Gastroesophageal sphincter (tissue), 4 donors: ENCODE measurements around the gene KRT222. TPM values are rescaled to one million over a fixed set of nuclear protein-coding genes. Genes with fewer than 3 reads are reported as not detected.

Source experiments
- ATAC-seq: fragments of 150-250 bp; one replicate; pipeline ENCODE4 v1.9.1; 2016; ENCODE audit warnings: mild to moderate bottlenecking, moderate library complexity
- H3K27ac ChIP-seq, 4 donors: fragments of 200-600 bp; sonication (generic) in 3 of 4; 1 replicate in 3 of 4; 2 replicates in 1 of 4; pipeline ENCODE4 v1.5.1; 2016 to 2019
- H3K27me3 ChIP-seq: fragments of 200-600 bp; sonication (generic); one replicate; pipeline ENCODE4 v1.5.1; 2019
- H3K36me3 ChIP-seq, 2 donors: fragments of 200-600 bp; sonication (generic); one replicate each; pipeline ENCODE4 v1.5.1; 2019; ENCODE audit warnings: control low read depth in 1 of 2
- H3K4me1 ChIP-seq, 3 donors: fragments of 200-600 bp; sonication (generic); 1 replicate in 2 of 3; 2 replicates in 1 of 3; pipeline ENCODE4 v1.5.1; 2016 to 2019; ENCODE audit warnings: control low read depth in 2 of 3
- H3K4me3 ChIP-seq, 2 donors: fragments of 200-600 bp; sonication (generic); one replicate each; pipeline ENCODE4 v1.5.1; 2019; ENCODE audit warnings: mild to moderate bottlenecking in 1 of 2, moderate library complexity in 1 of 2
- H3K9me3 ChIP-seq, 3 donors: fragments of 200-600 bp; sonication (generic); one replicate each; pipeline ENCODE4 v1.5.1; 2017 to 2019; ENCODE audit warnings: control low read depth in 2 of 3
- CTCF ChIP-seq, 4 experiments: fragments of 200-600 bp in 2 of 4; fragments of 450-650 bp in 2 of 4; sonication (generic) in 1 of 4; IDR thresholded peaks; one replicate each; pipeline ENCODE4 v1.5.1; 2017 to 2019; ENCODE audit warnings: antibody characterized with exemption in 4 of 4, mild to moderate bottlenecking in 2 of 4, moderate library complexity in 2 of 4
- EP300 ChIP-seq: sonication (generic); formaldehyde crosslinking; IDR thresholded peaks from one replicate; pipeline ENCODE4 v1.6.1; 2017; ENCODE audit warnings: antibody characterized with exemption, mild to moderate bottlenecking
- POLR2A ChIP-seq, 2 donors: fragments of 450-650 bp; IDR thresholded peaks; one replicate each; pipeline ENCODE4 v1.6.1; 2017; ENCODE audit warnings: antibody characterized with exemption in 2 of 2, mild to moderate bottlenecking in 2 of 2, moderate library complexity in 1 of 2
- POLR2AphosphoS5 ChIP-seq: sonication (generic); formaldehyde crosslinking; IDR thresholded peaks from one replicate; pipeline ENCODE4 v1.6.1; 2017; ENCODE audit warnings: antibody characterized with exemption
- WGBS, 2 donors: methylation state at CpG; one replicate each; pipeline ENCODE4 v1.1.5; 2018; ENCODE audit warnings: low coverage in 1 of 2; 5-methylcytosine and 5-hydroxymethylcytosine counted together
- total RNA-seq, 4 donors: library from RNA; depleted of rRNA; stranded (reverse); fragments of >200 nt; gene quantifications; one replicate each; pipeline ENCODE4 v1.1.0, GENCODE V29; 2016

The KRT222 gene
- total RNA-seq, 4 donors from 2014 or later, result 0.94 to 17.8 (median 1.8) TPM

GRCh38 chr17:40647624-40648383, 17.2 kb downstream of the KRT222 start, which contains the start of gene SMARCE1:
Gene SMARCE1 (minus strand): TSS chr17:40647818. CDS start chr17:40645802, 2,016 bp downstream.
- TF ChIP-seq EP300, result no peak
- peak; percentile 4 for TF ChIP-seq POLR2AphosphoS5
- TF ChIP-seq POLR2A (IDR thresholded peaks at IDR 0.05), result peak; percentile 22 to 32
- no peak for TF ChIP-seq CTCF (IDR thresholded peaks at IDR 0.05)
- Histone ChIP-seq H3K27ac (peak within 1 kb of the TSS; percentile 94 to 98 (median 96)), H3K4me1 (peaks cover 7 to 56% (median 13%) of the 10 kb centered on the region in 3 donors), H3K27me3 (no peaks in the 10 kb centered on the region), H3K9me3 (no peaks in the 10 kb centered on the region), H3K36me3 (peaks cover 3 to 26% of the 10 kb centered on the region in 2 donors), H3K4me3 (peak within 1 kb of the TSS; percentile 79 to 82)
- WGBS, 2 donors, result 0% methylated on average over 20 to 23 of the region's 64 CpGs
- peak; percentile 84 for ATAC-seq

DNA sequence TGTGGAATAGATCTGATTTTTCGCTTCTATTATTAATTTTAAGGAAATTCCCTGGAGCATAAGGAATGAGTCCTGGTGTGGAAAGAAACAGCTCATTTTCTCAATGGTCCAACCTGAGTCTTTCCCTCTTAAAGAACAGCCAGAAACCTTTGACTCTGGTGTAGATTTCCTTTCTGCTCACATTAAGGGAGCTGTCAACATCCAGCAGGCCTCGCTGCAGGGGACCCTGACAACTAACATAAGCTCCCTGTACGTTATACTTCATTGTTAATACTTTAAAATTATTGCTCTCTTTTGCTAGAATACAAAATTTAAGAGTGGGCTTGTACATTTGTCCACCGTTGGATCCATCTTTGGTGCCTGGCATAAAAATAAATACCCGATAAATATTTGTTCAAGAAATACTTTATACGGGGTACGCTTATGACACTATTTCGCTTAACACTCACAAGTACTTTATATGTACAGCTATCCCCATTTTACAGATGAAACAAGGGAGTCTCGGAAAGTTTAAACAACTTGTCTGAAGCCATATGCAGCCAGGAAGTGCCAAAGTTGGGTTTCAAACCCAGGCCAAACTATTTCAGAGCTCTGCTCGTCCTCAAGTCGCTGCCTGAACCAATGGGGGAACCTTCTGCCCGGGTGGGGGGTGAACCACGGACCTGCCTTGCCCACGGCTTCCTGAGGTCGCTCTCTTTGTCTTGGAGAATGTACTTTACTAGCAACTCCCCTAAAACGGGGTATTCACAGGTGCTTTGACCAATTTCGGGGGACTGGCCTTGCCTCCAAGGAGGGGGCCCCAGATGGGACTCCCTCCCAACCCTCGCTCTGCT, 18.0 kb downstream of the KRT222 start:
- Histone ChIP-seq H3K4me3 (peak overlapping the region; percentile 79 to 82), H3K36me3 (peaks cover 4 to 34% of the 10 kb centered on the region in 2 donors), H3K4me1 (peaks cover 7 to 56% (median 13%) of the 10 kb centered on the region in 3 donors), H3K27ac (peak overlapping the region; percentile 94 to 98 (median 96)), H3K9me3 (no peaks in the 10 kb centered on the region), H3K27me3 (no peaks in the 10 kb centered on the region)
- 6 to 15% methylated on average over 9 to 14 of the region's 18 CpGs for WGBS, 2 donors
- peak; percentile 60 for ATAC-seq
- no peak for TF ChIP-seq POLR2A (IDR thresholded peaks at IDR 0.05)
- no peak for TF ChIP-seq EP300
- TF ChIP-seq POLR2AphosphoS5, result no peak
- no peak for TF ChIP-seq CTCF (IDR thresholded peaks at IDR 0.05)

- 40 to 54% methylated on average over 2 of the region's 2 CpGs for WGBS, 2 donors
- H3K36me3 ChIP-seq, result peaks cover 8 to 45% of the 10 kb centered on the region in 2 donors
- peaks cover 7 to 62% (median 13%) of the 10 kb centered on the region in 3 donors for H3K4me1 ChIP-seq
- no peak for TF ChIP-seq EP300
- no peak for TF ChIP-seq POLR2A (IDR thresholded peaks at IDR 0.05)
- no peak for TF ChIP-seq POLR2AphosphoS5
- H3K27ac ChIP-seq, result no peak overlapping the region
- no peak overlapping the region for H3K4me3 ChIP-seq
- no peak for ATAC-seq
- no peaks in the 10 kb centered on the region for H3K27me3 ChIP-seq
- H3K9me3 ChIP-seq, result no peaks in the 10 kb centered on the region
Measured at GRCh38 chr17:40645943-40646342, 19.0 kb downstream of the KRT222 start.

DNA sequence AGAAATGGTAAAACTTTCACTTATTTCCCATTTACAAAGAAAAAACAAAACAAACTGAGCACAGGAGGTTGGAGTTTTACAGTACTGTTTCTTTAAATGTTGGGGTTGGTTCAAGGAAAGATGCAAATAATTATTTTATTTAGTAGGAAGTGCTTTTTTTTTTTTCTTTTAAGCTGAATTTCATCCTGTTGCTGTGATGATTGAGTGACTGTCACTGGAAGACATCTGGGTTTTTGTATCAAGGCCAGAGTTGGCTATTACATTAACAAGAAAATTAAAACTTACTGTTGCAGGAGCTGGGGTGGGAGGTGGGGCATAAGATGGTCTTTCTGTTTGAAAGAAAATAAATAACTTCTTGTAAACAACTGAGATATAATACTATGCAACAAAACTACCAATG, 19.7 kb downstream of the KRT222 start:
- peaks cover 8 to 50% of the 10 kb centered on the region in 2 donors for H3K36me3 ChIP-seq
- TF ChIP-seq POLR2A (IDR thresholded peaks at IDR 0.05) (no peak), CTCF (IDR thresholded peaks at IDR 0.05) (no peak), POLR2AphosphoS5 (no peak), EP300 (no peak)
- H3K9me3 ChIP-seq, result no peaks in the 10 kb centered on the region
- H3K27ac ChIP-seq, result no peak overlapping the region
- H3K27me3 ChIP-seq, result no peaks in the 10 kb centered on the region
- no peak overlapping the region for H3K4me3 ChIP-seq
- no peak for ATAC-seq
- H3K4me1 ChIP-seq, result peaks cover 7 to 69% (median 13%) of the 10 kb centered on the region in 3 donors

- Histone ChIP-seq H3K27ac (no peak overlapping the region), H3K4me1 (peaks cover 0 to 35% (median 0%) of the 10 kb centered on the region in 3 donors), H3K4me3 (no peak overlapping the region), H3K36me3 (peaks cover 33 to 88% of the 10 kb centered on the region in 2 donors), H3K27me3 (no peaks in the 10 kb centered on the region), H3K9me3 (no peaks in the 10 kb centered on the region)
- ATAC-seq, result no peak
- TF ChIP-seq POLR2A (IDR thresholded peaks at IDR 0.05), result no peak
- TF ChIP-seq CTCF (IDR thresholded peaks at IDR 0.05), result no peak
- no peak for TF ChIP-seq POLR2AphosphoS5
- TF ChIP-seq EP300, result no peak
- whole genome bisulfite sequencing, 2 donors, result 70% methylated on average over 2 of the region's 2 CpGs; no CpG with 5 or more reads in 1 of the 2 donors
Measured at GRCh38 chr17:40637931-40638330, 27.0 kb downstream of the KRT222 start.
